GM10248 (cell line): Measurements from ENCODE around the gene FANCI.

ENCODE experiments used
- CTCF ChIA-PET: fragments of 300-600 bp; sonication (Branson Sonifier 250); formaldehyde crosslinking; extraction: SDS; loops from one replicate; lab custom pipeline; 2021; ENCODE audit warnings: antibody characterized with exemption; lab: Yijun Ruan, JAX
- POLR2A ChIA-PET: fragments of 350-650 bp; sonication (Branson Sonifier 250); formaldehyde crosslinking; extraction: SDS; loops from one replicate; lab custom pipeline; 2020; ENCODE audit warnings: antibody characterized with exemption; lab: Yijun Ruan, JAX
- DNase-seq: peaks from one replicate; pipeline ENCODE4 v3.0.0; 2012; ENCODE audit errors: extremely low spot score
- CTCF ChIP-seq: IDR thresholded peaks from 2 replicates; pipeline ENCODE4 v1.5.1; 2012; ENCODE audit warnings: mild to moderate bottlenecking, low read depth; ENCODE audit errors: extremely low read depth, missing control alignments, control extremely low read depth

Gene FANCI

GRCh38 chr15:89205991-89206585, 37.7 kb upstream of the FANCI start:
- ChIA-PET POLR2A (no interaction called here), CTCF (interaction anchor here (0.6 to 3.5 kb wide), 67 partner anchors 10 to 548 kb away, joined by 3 to 93 read pairs (median 5); partner anchors contain the start of genes FANCI, POLG and RLBP1)
- no peak for DNase-seq
- TF ChIP-seq CTCF, result no peak

GRCh38 chr15:89206908-89207331, 36.9 kb upstream of the FANCI start:
- peak; percentile 99 for TF ChIP-seq CTCF
- CTCF ChIA-PET, result interaction anchor here (0.6 to 3.5 kb wide), 72 partner anchors 10 to 549 kb away, joined by 3 to 93 read pairs (median 5); partner anchors contain the start of genes ABHD2, FANCI, POLG and RLBP1
- POLR2A ChIA-PET, result no interaction called here
- peak; percentile 88 for DNase-seq

- CTCF ChIA-PET, result interaction anchor here (1.2 to 3.5 kb wide), 6 partner anchors 14 to 150 kb away, joined by 5 to 93 read pairs (median 23); partner anchors contain the start of gene FANCI
- no peak for TF ChIP-seq CTCF
- no peak for DNase-seq
- POLR2A ChIA-PET, result no interaction called here
Observed at GRCh38 chr15:89208256-89208655, 35.5 kb upstream of the FANCI start.

GRCh38 chr15:89209057-89209456, 34.7 kb upstream of the FANCI start:
- ChIA-PET POLR2A (no interaction called here), CTCF (interaction anchor here (0.8 to 1.3 kb wide), 3 partner anchors 13 to 42 kb away, joined by 3 read pairs; no protein-coding TSS in a partner anchor)
- no peak for DNase-seq
- TF ChIP-seq CTCF, result no peak

GRCh38 chr15:89211678-89212170, 32.1 kb upstream of the FANCI start:
- no peak for TF ChIP-seq CTCF
- DNase-seq, result no peak
- ChIA-PET POLR2A (interaction anchor here (0.7 kb wide), 1 partner anchor 86 kb away, joined by 3 read pairs; no protein-coding TSS in a partner anchor), CTCF (no interaction called here)

GRCh38 chr15:89215627-89216026, 28.2 kb upstream of the FANCI start:
- DNase-seq, result no peak
- ChIA-PET CTCF (interaction anchor here (0.9 to 4.1 kb wide), 7 partner anchors 9 to 44 kb away, joined by 3 to 52 read pairs (median 4); partner anchors contain the start of gene FANCI), POLR2A (no interaction called here)
- no peak for TF ChIP-seq CTCF
